Activated T-cell treated with anti-CD3 and anti-CD28 coated beads for 48 hours (primary cell): ENCODE results near the gene NDC1.

ENCODE experiments used
- DNase-seq: peaks from one replicate; pipeline ENCODE4 v3.0.0-alpha.2; 2020; ENCODE audit warnings: low read depth

Gene NDC1

GRCh38 chr1:53730224-53730865, 107.8 kb downstream of the NDC1 start:
- DNase-seq = no peak

- no peak for DNase-seq
Observed at GRCh38 chr1:53729456-53730223, 108.5 kb downstream of the NDC1 start.

GRCh38 chr1:53728702-53729455, 109.2 kb downstream of the NDC1 start:
- no peak for DNase-seq

- DNase-seq = no peak
Observed at GRCh38 chr1:53728196-53728595, 109.9 kb downstream of the NDC1 start.

- DNase-seq = no peak
Observed at GRCh38 chr1:53727461-53728092, 110.5 kb downstream of the NDC1 start.

GRCh38 chr1:53726009-53726600, 112.0 kb downstream of the NDC1 start:
- DNase-seq = no peak

- DNase-seq = no peak
Observed at GRCh38 chr1:53725238-53725689, 112.8 kb downstream of the NDC1 start.

- no peak for DNase-seq
Observed at GRCh38 chr1:53722025-53722424, 116.1 kb downstream of the NDC1 start.

GRCh38 chr1:53721088-53721487, 117.0 kb downstream of the NDC1 start:
- DNase-seq = no peak

GRCh38 chr1:53719469-53719868, 118.6 kb downstream of the NDC1 start:
- no peak for DNase-seq

- no peak for DNase-seq
Observed at GRCh38 chr1:53718443-53718842, 119.7 kb downstream of the NDC1 start.

GRCh38 chr1:53717025-53717804, 120.9 kb downstream of the NDC1 start:
- no peak for DNase-seq

- DNase-seq = no peak
Observed at GRCh38 chr1:53716150-53716549, 121.9 kb downstream of the NDC1 start.

- DNase-seq = no peak
Observed at GRCh38 chr1:53715478-53715877, 122.6 kb downstream of the NDC1 start.
